Endothelial cell (in vitro differentiated cells): Measurements from ENCODE around the gene SEMA3F. TPM values are rescaled to one million over a fixed set of nuclear protein-coding genes. Genes with fewer than 3 reads are reported as not detected.

Experiments used
- DNase-seq: peaks from one replicate; pipeline ENCODE4 v3.0.0; 2021; ENCODE audit warnings: low spot score
- H3K27ac Mint-ChIP-seq: one replicate; pipeline ENCODE4 v1.8.0; 2021; ENCODE audit warnings: mixed read lengths, inconsistent platforms; ENCODE audit not compliant: unreplicated experiment
- H3K27me3 Mint-ChIP-seq: one replicate; pipeline ENCODE4 v1.8.0; 2021; ENCODE audit warnings: mild to moderate bottlenecking, moderate library complexity, mixed read lengths, inconsistent platforms; ENCODE audit not compliant: unreplicated experiment
- H3K36me3 Mint-ChIP-seq: one replicate; pipeline ENCODE4 v1.8.0; 2021; ENCODE audit warnings: mild to moderate bottlenecking, low read depth, mixed read lengths, inconsistent platforms; ENCODE audit not compliant: unreplicated experiment
- H3K4me1 Mint-ChIP-seq: one replicate; pipeline ENCODE4 v1.8.0; 2021; ENCODE audit warnings: mild to moderate bottlenecking, mixed read lengths, inconsistent platforms; ENCODE audit not compliant: unreplicated experiment
- H3K4me3 Mint-ChIP-seq: one replicate; pipeline ENCODE4 v1.8.0; 2021; ENCODE audit warnings: mild to moderate bottlenecking, mixed read lengths, inconsistent platforms; ENCODE audit not compliant: unreplicated experiment
- H3K9me3 Mint-ChIP-seq: one replicate; pipeline ENCODE4 v1.8.0; 2021; ENCODE audit warnings: mixed read lengths, inconsistent platforms; ENCODE audit not compliant: unreplicated experiment
- CTCF ChIP-seq: fragments of 200-600 bp; sonication (generic); IDR thresholded peaks from one replicate; pipeline ENCODE4 v1.5.0; 2021; ENCODE audit warnings: antibody characterized with exemption; ENCODE audit not compliant: unreplicated experiment
- total RNA-seq: library from RNA; stranded (reverse); fragmentation: NEBNext Ultra II Directional; extraction: Animal tissue kit (Norgen Biotek cat#: 25700); gene quantifications from one replicate; pipeline ENCODE4 v1.2.1, GENCODE V29; 2021; ENCODE audit not compliant: unreplicated experiment

SEMA3F gene
- total RNA-seq, 1 donor from 2014 or later: 21.3 TPM

GRCh38 chr3:50179710-50180109, 24.6 kb downstream of the SEMA3F start:
- TF ChIP-seq CTCF: no peak
- peaks cover 15% of the 10 kb centered on the region for H3K36me3 Mint-ChIP-seq
- H3K4me3 Mint-ChIP-seq: no peak overlapping the region
- no peak for DNase-seq
- no peaks in the 10 kb centered on the region for H3K4me1 Mint-ChIP-seq
- no peak overlapping the region for H3K27ac Mint-ChIP-seq
- no peaks in the 10 kb centered on the region for H3K27me3 Mint-ChIP-seq
- no peaks in the 10 kb centered on the region for H3K9me3 Mint-ChIP-seq

GRCh38 chr3:50181985-50182384, 26.9 kb downstream of the SEMA3F start:
- TF ChIP-seq CTCF: no peak
- no peak for DNase-seq
- H3K27ac Mint-ChIP-seq: no peak overlapping the region
- peaks cover 1% of the 10 kb centered on the region for H3K27me3 Mint-ChIP-seq
- H3K4me3 Mint-ChIP-seq: peak overlapping the region; percentile 37
- no peaks in the 10 kb centered on the region for H3K4me1 Mint-ChIP-seq
- no peaks in the 10 kb centered on the region for H3K9me3 Mint-ChIP-seq
- peaks cover 15% of the 10 kb centered on the region for H3K36me3 Mint-ChIP-seq

DNA sequence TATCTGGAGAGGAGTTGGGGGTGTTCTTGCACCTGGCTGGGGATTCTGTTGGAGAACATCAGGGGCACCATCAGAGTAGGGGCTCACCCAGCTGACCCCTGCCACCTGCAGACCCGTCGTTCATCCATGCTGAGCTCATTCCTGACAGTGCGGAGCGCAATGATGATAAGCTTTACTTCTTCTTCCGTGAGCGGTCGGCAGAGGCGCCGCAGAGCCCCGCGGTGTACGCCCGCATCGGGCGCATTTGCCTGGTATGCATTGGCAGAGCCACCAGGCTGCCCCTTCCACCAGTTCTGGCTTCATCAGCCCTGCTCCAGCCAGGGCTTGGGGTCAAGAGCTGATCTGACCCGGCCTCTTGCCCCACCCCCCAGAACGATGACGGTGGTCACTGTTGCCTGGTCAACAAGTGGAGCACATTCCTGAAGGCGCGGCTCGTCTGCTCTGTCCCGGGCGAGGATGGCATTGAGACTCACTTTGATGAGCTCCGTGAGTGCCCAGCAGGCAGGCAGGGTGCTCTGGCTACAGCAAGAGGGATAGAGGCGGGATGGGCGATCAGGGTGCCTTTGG, 27.5 kb downstream of the SEMA3F start:
- H3K4me3 Mint-ChIP-seq: peak overlapping the region; percentile 37
- DNase-seq: no peak
- no peaks in the 10 kb centered on the region for H3K9me3 Mint-ChIP-seq
- peaks cover 1% of the 10 kb centered on the region for H3K27me3 Mint-ChIP-seq
- no peak for TF ChIP-seq CTCF
- H3K36me3 Mint-ChIP-seq: peaks cover 15% of the 10 kb centered on the region
- no peaks in the 10 kb centered on the region for H3K4me1 Mint-ChIP-seq
- no peak overlapping the region for H3K27ac Mint-ChIP-seq

DNA sequence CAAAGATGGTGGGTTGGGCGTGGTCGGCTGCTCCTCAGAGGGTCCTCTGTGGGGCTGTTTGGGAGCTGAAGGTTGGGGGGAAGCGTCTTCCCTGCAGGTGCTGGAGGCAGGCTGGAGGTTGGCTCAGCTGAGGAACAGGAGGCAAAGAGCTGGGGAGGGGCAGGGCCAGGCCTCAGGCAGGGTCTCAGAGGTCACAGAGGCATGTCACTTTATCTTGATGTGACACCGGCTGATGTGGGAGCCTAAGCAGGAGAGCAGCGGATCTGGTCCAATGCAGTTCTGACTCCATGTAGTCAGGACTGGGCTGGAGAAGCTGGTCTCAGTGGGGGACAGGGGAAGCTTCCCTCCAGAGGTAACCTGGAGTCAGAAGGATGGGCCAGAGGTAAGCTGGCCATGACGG, 28.6 kb downstream of the SEMA3F start:
- DNase-seq: no peak
- Mint-ChIP-seq H3K27ac (no peak overlapping the region), H3K4me3 (no peak overlapping the region), H3K9me3 (no peaks in the 10 kb centered on the region), H3K36me3 (peaks cover 15% of the 10 kb centered on the region), H3K27me3 (peaks cover 1% of the 10 kb centered on the region), H3K4me1 (no peaks in the 10 kb centered on the region)
- TF ChIP-seq CTCF: no peak

DNA sequence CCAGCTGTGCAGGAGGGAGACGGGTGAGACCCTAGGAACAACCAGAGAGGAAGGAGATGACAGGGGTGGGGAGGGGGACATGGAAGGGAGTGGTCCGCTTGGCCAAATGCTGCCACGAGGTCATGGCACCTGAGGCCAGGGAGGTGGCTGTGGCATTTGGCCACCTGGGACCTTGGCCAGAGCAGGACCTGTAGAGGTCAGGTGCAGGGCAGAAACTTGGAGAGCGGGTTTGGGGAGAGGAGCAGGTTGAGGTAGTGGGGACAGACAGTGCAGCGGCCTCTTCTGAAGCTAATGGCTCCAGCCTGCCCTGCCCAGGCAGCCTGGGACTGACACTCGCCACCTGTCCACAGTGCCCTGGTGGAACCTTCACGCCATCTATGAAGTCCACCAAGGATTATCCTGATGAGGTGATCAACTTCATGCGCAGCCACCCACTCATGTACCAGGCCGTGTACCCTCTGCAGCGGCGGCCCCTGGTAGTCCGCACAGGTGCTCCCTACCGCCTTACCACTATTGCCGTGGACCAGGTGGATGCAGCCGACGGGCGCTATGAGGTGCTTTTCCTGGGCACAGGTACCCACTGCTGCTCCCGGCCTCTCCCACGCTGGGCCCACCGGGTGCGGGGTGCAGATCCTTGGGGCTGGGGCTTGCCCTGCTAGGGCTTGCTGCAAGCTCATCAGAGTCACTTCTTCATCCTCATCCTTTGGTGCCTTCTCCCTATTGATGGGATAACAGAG, 29.3 kb downstream of the SEMA3F start:
- H3K27me3 Mint-ChIP-seq: peaks cover 1% of the 10 kb centered on the region
- no peak for TF ChIP-seq CTCF

More for the DNA sequence above, 29.3 kb downstream of the SEMA3F start:
- Mint-ChIP-seq H3K4me3 (no peak overlapping the region), H3K27ac (no peak overlapping the region), H3K9me3 (no peaks in the 10 kb centered on the region), H3K4me1 (no peaks in the 10 kb centered on the region), H3K36me3 (peaks cover 15% of the 10 kb centered on the region)
- no peak for DNase-seq
